IMR-90 (cell line): ENCODE data around the gene SGMS1. TPM values are rescaled to one million over a fixed set of nuclear protein-coding genes. Genes with fewer than 3 reads are reported as not detected.

Experiments used
- ATAC-seq: fragments of 200-7000 bp; cut with Tn5 transposase; 2 replicates; pipeline ENCODE4 v1.9.1; 2020; ENCODE audit warnings: low read depth, mild to moderate bottlenecking, moderate library complexity
- BruUV-seq: library from RNA; stranded (reverse); fragments of 400-500 nt; replicated peaks from 2 replicates; lab custom pipeline; 2021; lab: Mats Ljungman, UMichigan
- CTCF ChIA-PET: fragments of 300-600 bp; formaldehyde crosslinking; extraction: SDS; loops from one replicate; lab custom pipeline; 2021; ENCODE audit warnings: antibody characterized with exemption; lab: Yijun Ruan, JAX
- POLR2A ChIA-PET: fragments of 300-600 bp; sonication (Branson Sonifier 250); formaldehyde crosslinking; loops from one replicate; lab custom pipeline; 2022; ENCODE audit warnings: antibody characterized with exemption; ENCODE audit not compliant: unreplicated experiment; lab: Charles Lee
- DNase-seq: peaks from one replicate; pipeline ENCODE4 v3.0.0; 2013
- H2AFZ ChIP-seq: replicated peaks from 2 replicates; pipeline ENCODE3; 2013; ENCODE audit warnings: low read length, mild to moderate bottlenecking; ENCODE audit not compliant: poor library complexity
- H2AK5ac ChIP-seq: 2 replicates; pipeline ENCODE4 v1.6.1; 2013; ENCODE audit warnings: low read depth, low read length, inconsistent platforms
- H2AK9ac ChIP-seq: replicated peaks from 2 replicates; pipeline ENCODE3; 2013; ENCODE audit warnings: mild to moderate bottlenecking, low read depth, low read length, moderate library complexity; ENCODE audit not compliant: poor library complexity
- H2BK120ac ChIP-seq: 2 replicates; pipeline ENCODE4 v1.6.1; 2013; ENCODE audit warnings: low read depth, low read length, inconsistent platforms
- H2BK15ac ChIP-seq: 3 replicates; pipeline ENCODE4 v1.6.1; 2013; ENCODE audit warnings: low read depth, low read length, inconsistent platforms
- H2BK20ac ChIP-seq: 2 replicates; pipeline ENCODE4 v1.6.1; 2013; ENCODE audit warnings: low read depth, mild to moderate bottlenecking, inconsistent platforms, low read length, moderate library complexity
- H2BK5ac ChIP-seq: 2 replicates; pipeline ENCODE4 v1.6.1; 2013; ENCODE audit warnings: mild to moderate bottlenecking, low read depth, low read length, inconsistent platforms; ENCODE audit not compliant: poor library complexity, severe bottlenecking
- H3K14ac ChIP-seq: replicated peaks from 2 replicates; pipeline ENCODE4 v1.6.1; 2013; ENCODE audit warnings: low read depth, low read length, inconsistent platforms
- H3K18ac ChIP-seq: 2 replicates; pipeline ENCODE4 v1.6.1; 2013; ENCODE audit warnings: low read depth, low read length, control low read depth
- H3K23ac ChIP-seq: 2 replicates; pipeline ENCODE4 v1.6.1; 2013; ENCODE audit warnings: low read depth, low read length, inconsistent platforms
- H3K27ac ChIP-seq: 2 replicates; pipeline ENCODE4 v1.5.1; 2013; ENCODE audit warnings: mild to moderate bottlenecking, control low read depth, low read length; ENCODE audit not compliant: insufficient read depth
- H3K27me3 ChIP-seq: 2 replicates; pipeline ENCODE4 v1.6.1; 2013; ENCODE audit warnings: low read length; ENCODE audit not compliant: control insufficient read depth, insufficient read depth
- H3K36me3 ChIP-seq: 2 replicates; pipeline ENCODE4 v1.6.1; 2013; ENCODE audit warnings: low read length, mixed read lengths; ENCODE audit not compliant: control insufficient read depth, insufficient read depth
- H3K4ac ChIP-seq: 2 replicates; pipeline ENCODE4 v1.6.1; 2013; ENCODE audit warnings: low read depth, low read length, inconsistent platforms
- H3K4me1 ChIP-seq: 2 replicates; pipeline ENCODE4 v1.6.1; 2013; ENCODE audit warnings: low read length, mixed read lengths; ENCODE audit not compliant: control insufficient read depth, insufficient read depth
- H3K4me2 ChIP-seq: 2 replicates; pipeline ENCODE4 v1.6.1; 2013; ENCODE audit warnings: low read depth, mild to moderate bottlenecking, control low read depth, low read length, moderate library complexity
- H3K4me3 ChIP-seq: 2 replicates; pipeline ENCODE4 v1.5.1; 2013; ENCODE audit warnings: low read depth, mild to moderate bottlenecking, control low read depth, low read length, moderate library complexity; ENCODE audit not compliant: insufficient read depth
- H3K56ac ChIP-seq: 2 replicates; pipeline ENCODE4 v1.6.1; 2013; ENCODE audit warnings: low read length, inconsistent platforms; ENCODE audit not compliant: insufficient read depth; ENCODE audit errors: extremely low read depth
- H3K79me1 ChIP-seq, 2 experiments: 2 replicates each; pipeline ENCODE4 v1.6.1; 2013; ENCODE audit warnings: low read length in 2 of 2, inconsistent platforms in 1 of 2, low read depth in 1 of 2
- H3K9ac ChIP-seq: 2 replicates; pipeline ENCODE4 v1.6.1; 2013; ENCODE audit warnings: low read depth, low read length, control low read depth
- H3K9me1 ChIP-seq: 2 replicates; pipeline ENCODE4 v1.6.1; 2013; ENCODE audit warnings: low read length, inconsistent platforms; ENCODE audit not compliant: insufficient read depth
- H3K9me3 ChIP-seq: 2 replicates; pipeline ENCODE4 v1.6.1; 2013; ENCODE audit warnings: low read length; ENCODE audit not compliant: control insufficient read depth, insufficient read depth
- H4K20me1 ChIP-seq: 2 replicates; pipeline ENCODE4 v1.6.1; 2013; ENCODE audit warnings: low read length, inconsistent platforms; ENCODE audit not compliant: insufficient read depth
- H4K5ac ChIP-seq: 2 replicates; pipeline ENCODE4 v1.6.1; 2013; ENCODE audit warnings: mild to moderate bottlenecking, low read depth, low read length, control low read depth
- H4K8ac ChIP-seq, 2 experiments: 2 replicates each; pipeline ENCODE4 v1.6.1; 2013; ENCODE audit warnings: low read depth in 2 of 2, low read length in 2 of 2, control low read depth in 1 of 2, inconsistent platforms in 1 of 2
- H4K91ac ChIP-seq: 2 replicates; pipeline ENCODE4 v1.6.1; 2013; ENCODE audit warnings: low read depth, low read length, inconsistent platforms; ENCODE audit not compliant: insufficient read depth
- BHLHE40 ChIP-seq: fragments of 150-350 bp; IDR thresholded peaks from 2 replicates; pipeline ENCODE4 v1.6.1; 2016; ENCODE audit warnings: mild to moderate bottlenecking, low read depth, low read length
- CEBPB ChIP-seq: IDR thresholded peaks from 2 replicates; pipeline ENCODE4 v1.6.1; 2012; ENCODE audit warnings: low read depth, low read length, improper control_type of control experiment
- ELK1 ChIP-seq: fragments of 150-350 bp; IDR thresholded peaks from 2 replicates; pipeline ENCODE4 v1.6.1; 2016; ENCODE audit warnings: low read depth, mild to moderate bottlenecking, low read length, moderate library complexity, borderline replicate concordance
- FOS ChIP-seq: fragments of 150-350 bp; IDR thresholded peaks from 2 replicates; pipeline ENCODE4 v1.6.1; 2016; ENCODE audit warnings: low read depth, low read length
- MXI1 ChIP-seq: IDR thresholded peaks from 2 replicates; pipeline ENCODE4 v1.6.1; 2012; ENCODE audit warnings: low read depth, mild to moderate bottlenecking, low read length, moderate library complexity, borderline replicate concordance
- NFE2L2 ChIP-seq: fragments of 150-350 bp; IDR thresholded peaks from 2 replicates; pipeline ENCODE4 v1.6.1; 2016; ENCODE audit warnings: low read depth, mild to moderate bottlenecking, low read length
- RAD21 ChIP-seq: IDR thresholded peaks from 2 replicates; pipeline ENCODE4 v1.6.1; 2012; ENCODE audit warnings: low read length, improper control_type of control experiment
- RCOR1 ChIP-seq: IDR thresholded peaks from 2 replicates; pipeline ENCODE4 v1.6.1; 2012; ENCODE audit warnings: mild to moderate bottlenecking, low read length, improper control_type of control experiment; ENCODE audit not compliant: insufficient replicate concordance
- RFX5 ChIP-seq: IDR thresholded peaks from 2 replicates; pipeline ENCODE4 v1.8.0; 2012; ENCODE audit warnings: low read depth, mild to moderate bottlenecking, low read length, moderate library complexity
- SMC3 ChIP-seq: fragments of 150-350 bp; IDR thresholded peaks from 2 replicates; pipeline ENCODE4 v1.6.1; 2016; ENCODE audit warnings: low read depth, mild to moderate bottlenecking, antibody characterized with exemption, low read length, moderate library complexity
- USF2 ChIP-seq: fragments of 150-350 bp; IDR thresholded peaks from 2 replicates; pipeline ENCODE4 v1.6.1; 2017; ENCODE audit warnings: mild to moderate bottlenecking, antibody characterized with exemption, low read length, low read depth
- WGBS, 2 experiments: methylation state at CpG; one replicate each; pipeline versions ENCODE4 v1.1.5 to v1.1.7; 2013; ENCODE audit warnings: missing lambda C conversion rate in 2 of 2; ENCODE audit not compliant: insufficient read length in 1 of 2; ENCODE audit errors: extremely low coverage in 2 of 2; 5-methylcytosine and 5-hydroxymethylcytosine counted together
- dilution Hi-C: fragments of 300-500 bp; cut with HindIII; formaldehyde crosslinking; loops from one replicate; pipeline ENCODE4 v1.14.3; 2018; ENCODE audit warnings: low sequenced_read_pairs; ENCODE audit not compliant: unreplicated experiment
- in situ Hi-C: fragments of 300-500 bp; cut with MboI; formaldehyde crosslinking; loops from 3 replicates; pipeline ENCODE4 v1.14.3; 2019; ENCODE audit warnings: low sequenced_read_pairs, inconsistent platforms, mixed read lengths
- intact Hi-C: fragments of 100-400 bp; cut with micrococcal nuclease; formaldehyde crosslinking; loops from 2 replicates; pipeline ENCODE4 v1.10.0; 2022
- polyA plus RNA-seq, 3 experiments: library from polyadenylated mRNA; depleted of rRNA; stranded (reverse); fragments of >200 nt; gene quantifications; 2 replicates each; pipeline ENCODE4 v1.2.3, GENCODE V29; 2012; ENCODE audit warnings: low replicate concordance in 1 of 3
- total RNA-seq: library from RNA; depleted of rRNA; stranded (reverse); fragments of >200 nt; gene quantifications from 2 replicates; pipeline ENCODE4 v1.2.3, GENCODE V29; 2012
- TF ChIP-seq, protein P1 (sequence below): conservative IDR thresholded peaks from 2 replicates; pipeline ENCODE4 v1.5.1; 2012; ENCODE audit warnings: mild to moderate bottlenecking, low read depth, low read length, improper control_type of control experiment

Gene SGMS1
- total and polyA plus RNA-seq, 2 of the 4 experiments (the other 2 are of a cell fraction) = 9.8 to 30.8 TPM

DNA sequence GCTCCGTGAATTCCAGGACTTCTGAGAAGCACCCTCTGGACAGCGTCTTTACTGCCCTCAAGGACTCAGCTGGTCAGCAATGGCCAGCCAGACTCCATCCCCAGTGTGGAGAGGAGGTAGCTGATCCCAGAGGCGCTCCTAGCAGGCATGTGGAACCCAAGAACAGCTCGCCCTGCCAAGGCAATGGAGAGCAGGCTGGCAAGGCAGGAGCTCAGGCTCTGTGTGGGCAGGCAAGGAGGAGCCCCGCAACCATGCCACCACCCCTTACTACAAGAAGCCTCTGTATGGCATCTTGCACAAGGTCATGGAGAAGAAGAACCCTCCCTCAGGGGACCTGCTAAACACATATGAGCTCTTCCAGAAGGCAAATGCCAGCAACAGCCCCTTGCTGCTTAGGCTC lies 34.4 kb upstream of the SGMS1 start:
- in situ Hi-C loops (no loop called here), dilution Hi-C loops (no loop called here), intact Hi-C loops (no loop called here)
- Histone ChIP-seq H3K36me3 (no peaks in the 10 kb centered on the region), H2AFZ (no peak overlapping the region), H3K14ac (no peak overlapping the region), H2BK5ac (no peak overlapping the region), H3K56ac (no peak overlapping the region), H4K8ac (no peak overlapping the region), H3K4ac (no peak overlapping the region), H2BK120ac (no peak overlapping the region), H3K27me3 (peaks cover 2% of the 10 kb centered on the region; the same call in 1 of the 2 replicates), H3K18ac (no peak overlapping the region), H2AK9ac (no peak overlapping the region), H3K4me2 (no peak overlapping the region), H4K20me1 (no peaks in the 10 kb centered on the region), H3K9me1 (0 out of 2 replicates have a peak, but pooled peaks cover 2% of the 10 kb centered on the region), H3K23ac (no peak overlapping the region), H3K79me1 (no peaks in the 10 kb centered on the region; a peak in 1 of 4 replicates), H3K27ac (no peak overlapping the region), H3K4me3 (no peak overlapping the region), H3K9ac (no peak overlapping the region), H4K91ac (no peak overlapping the region), H4K5ac (no peak overlapping the region), H2BK15ac (no peak overlapping the region), H2AK5ac (no peak overlapping the region), H2BK20ac (no peak overlapping the region), H3K4me1 (0 out of 2 replicates have a peak, but pooled peaks cover 2% of the 10 kb centered on the region), H3K9me3 (no peaks in the 10 kb centered on the region)
- CTCF ChIA-PET = no interaction called here
- no CpG with 5 or more reads among the region's 5 CpGs for WGBS, 2 experiments
- no TSS peak for BruUV-seq
- DNase-seq = no peak
- no peak for ATAC-seq
- TF ChIP-seq USF2 (no peak), NFE2L2 (no peak), FOS (no peak), MXI1 (no peak), CEBPB (no peak), RAD21 (no peak), RFX5 (no peak), ELK1 (no peak), SMC3 (no peak), RCOR1 (no peak), BHLHE40 (no peak)
- TF ChIP-seq, protein P1, sequence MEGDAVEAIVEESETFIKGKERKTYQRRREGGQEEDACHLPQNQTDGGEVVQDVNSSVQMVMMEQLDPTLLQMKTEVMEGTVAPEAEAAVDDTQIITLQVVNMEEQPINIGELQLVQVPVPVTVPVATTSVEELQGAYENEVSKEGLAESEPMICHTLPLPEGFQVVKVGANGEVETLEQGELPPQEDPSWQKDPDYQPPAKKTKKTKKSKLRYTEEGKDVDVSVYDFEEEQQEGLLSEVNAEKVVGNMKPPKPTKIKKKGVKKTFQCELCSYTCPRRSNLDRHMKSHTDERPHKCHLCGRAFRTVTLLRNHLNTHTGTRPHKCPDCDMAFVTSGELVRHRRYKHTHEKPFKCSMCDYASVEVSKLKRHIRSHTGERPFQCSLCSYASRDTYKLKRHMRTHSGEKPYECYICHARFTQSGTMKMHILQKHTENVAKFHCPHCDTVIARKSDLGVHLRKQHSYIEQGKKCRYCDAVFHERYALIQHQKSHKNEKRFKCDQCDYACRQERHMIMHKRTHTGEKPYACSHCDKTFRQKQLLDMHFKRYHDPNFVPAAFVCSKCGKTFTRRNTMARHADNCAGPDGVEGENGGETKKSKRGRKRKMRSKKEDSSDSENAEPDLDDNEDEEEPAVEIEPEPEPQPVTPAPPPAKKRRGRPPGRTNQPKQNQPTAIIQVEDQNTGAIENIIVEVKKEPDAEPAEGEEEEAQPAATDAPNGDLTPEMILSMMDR = no peak
- POLR2A ChIA-PET = no interaction called here
